H1 (cell line): ENCODE results near the gene VSTM2L. TPM values are rescaled to one million over a fixed set of nuclear protein-coding genes. Genes with fewer than 3 reads are reported as not detected.

Source experiments
- CTCF ChIA-PET: fragments of 300-600 bp; sonication (Branson Sonifier 250); formaldehyde crosslinking; loops from one replicate; lab custom pipeline; 2021; ENCODE audit not compliant: partially characterized antibody; lab: Charles Lee
- POLR2A ChIA-PET: fragments of 300-600 bp; sonication (Branson Sonifier 250); formaldehyde crosslinking; loops from one replicate; lab custom pipeline; 2021; ENCODE audit warnings: inconsistent platforms; ENCODE audit not compliant: partially characterized antibody; lab: Charles Lee
- DNase-seq, 2 experiments: peaks; one replicate each; pipeline versions ENCODE4 v3.0.0 to v3.0.0-alpha.2; 2010 to 2022; ENCODE audit warnings: low spot score in 2 of 2, low read depth in 1 of 2, mixed read lengths in 1 of 2
- FAIRE-seq: peaks from 2 replicates; lab custom pipeline; 2011; peaks lifted over from hg19 to GRCh38; lab: Jason Lieb, UNC
- H2AFZ ChIP-seq: 2 replicates; pipeline ENCODE4 v1.8.1; 2012; ENCODE audit warnings: low read length, inconsistent platforms
- H2AK5ac ChIP-seq: 2 replicates; pipeline ENCODE4 v1.6.1; 2013; ENCODE audit warnings: low read depth, low read length
- H2BK120ac ChIP-seq: replicated peaks from 2 replicates; pipeline ENCODE3; 2013; ENCODE audit warnings: low read depth, low read length, inconsistent platforms
- H2BK12ac ChIP-seq: 2 replicates; pipeline ENCODE4 v1.6.1; 2013; ENCODE audit warnings: low read depth, low read length
- H2BK15ac ChIP-seq: 2 replicates; pipeline ENCODE4 v1.6.1; 2013; ENCODE audit warnings: low read length
- H2BK20ac ChIP-seq: 2 replicates; pipeline ENCODE4 v1.6.1; 2013; ENCODE audit warnings: low read length
- H2BK5ac ChIP-seq: 2 replicates; pipeline ENCODE4 v1.6.1; 2013; ENCODE audit warnings: low read depth, low read length
- H3K14ac ChIP-seq: 2 replicates; pipeline ENCODE4 v1.6.1; 2013; ENCODE audit warnings: inconsistent platforms; ENCODE audit not compliant: insufficient read length
- H3K18ac ChIP-seq: 2 replicates; pipeline ENCODE4 v1.6.1; 2013; ENCODE audit warnings: low read length; ENCODE audit errors: extremely low read depth
- H3K23ac ChIP-seq: 2 replicates; pipeline ENCODE4 v1.6.1; 2013; ENCODE audit warnings: inconsistent platforms; ENCODE audit not compliant: insufficient read length
- H3K23me2 ChIP-seq: 2 replicates; pipeline ENCODE4 v1.6.1; 2013; ENCODE audit warnings: low read depth, low read length
- H3K27ac ChIP-seq: 2 replicates; pipeline ENCODE4 v1.6.1; 2011; ENCODE audit warnings: low read depth, low read length, inconsistent platforms
- H3K27me3 ChIP-seq, 4 experiments: replicated peaks in 1 of 4; 1 replicate in 1 of 4; 2 replicates in 3 of 4; pipeline versions ENCODE4 v1.6.1 to v1.8.1; 2011 to 2013; ENCODE audit warnings: low read length in 3 of 4, mild to moderate bottlenecking in 3 of 4, inconsistent platforms in 2 of 4, mixed read lengths in 2 of 4, moderate library complexity in 1 of 4; ENCODE audit not compliant: control insufficient read depth in 3 of 4, insufficient read depth in 3 of 4; ENCODE audit errors: extremely low read depth in 1 of 4
- H3K36me3 ChIP-seq, 4 experiments: 2 replicates each; pipeline versions ENCODE4 v1.6.1 to v1.8.1; 2011 to 2013; ENCODE audit warnings: mild to moderate bottlenecking in 4 of 4, low read length in 3 of 4, moderate library complexity in 2 of 4, control low read depth in 1 of 4, inconsistent platforms in 1 of 4; ENCODE audit not compliant: insufficient read depth in 4 of 4, control insufficient read depth in 2 of 4
- H3K4ac ChIP-seq: replicated peaks from 2 replicates; pipeline ENCODE3; 2013; ENCODE audit warnings: low read length, low read depth, mixed read lengths, inconsistent platforms; ENCODE audit not compliant: insufficient read length
- H3K4me1 ChIP-seq, 4 experiments: replicated peaks in 1 of 4; 1 replicate in 1 of 4; 2 replicates in 3 of 4; pipeline versions ENCODE4 v1.6.1 to v1.8.1; 2011 to 2013; ENCODE audit warnings: low read length in 3 of 4, inconsistent platforms in 2 of 4, mixed read lengths in 1 of 4; ENCODE audit not compliant: insufficient read depth in 4 of 4, control insufficient read depth in 3 of 4
- H3K4me2 ChIP-seq, 2 experiments: 2 replicates each; pipeline versions ENCODE4 v1.6.1 to v1.8.1; 2011 to 2013; ENCODE audit warnings: low read depth in 2 of 2, low read length in 2 of 2, control low read depth in 1 of 2, inconsistent platforms in 1 of 2, mild to moderate bottlenecking in 1 of 2; ENCODE audit not compliant: insufficient read depth in 1 of 2
- H3K4me3 ChIP-seq, 4 experiments: fragments of 200-600, 300-600 bp in 1 of 4; sonication (generic), shearing (Covaris generic), sonication (Bioruptor Twin) in 1 of 4; 2 replicates each; pipeline versions ENCODE4 v1.5.1 to v1.8.1; 2011 to 2016; ENCODE audit warnings: low read length in 4 of 4, low read depth in 3 of 4, control low read depth in 2 of 4, inconsistent platforms in 2 of 4, mild to moderate bottlenecking in 2 of 4, mixed read lengths in 1 of 4, moderate library complexity in 1 of 4; ENCODE audit not compliant: insufficient read depth in 2 of 4; ENCODE audit errors: extremely low read depth in 1 of 4
- H3K56ac ChIP-seq: replicated peaks from 2 replicates; pipeline ENCODE3; 2013; ENCODE audit warnings: low read depth, mild to moderate bottlenecking, mixed read lengths, low read length, inconsistent platforms; ENCODE audit not compliant: insufficient read length
- H3K79me1 ChIP-seq: 2 replicates; pipeline ENCODE4 v1.6.1; 2013; ENCODE audit warnings: low read depth, low read length, control low read depth
- H3K79me2 ChIP-seq, 2 experiments: 2 replicates each; pipeline versions ENCODE4 v1.6.1 to v1.8.1; 2012 to 2013; ENCODE audit warnings: low read length in 2 of 2, mild to moderate bottlenecking in 2 of 2, inconsistent platforms in 1 of 2; ENCODE audit not compliant: insufficient read depth in 2 of 2, control insufficient read depth in 1 of 2
- H3K9ac ChIP-seq, 4 experiments: replicated peaks in 1 of 4; 1 replicate in 1 of 4; 2 replicates in 3 of 4; pipeline versions ENCODE4 v1.6.1 to v1.8.1; 2011 to 2013; ENCODE audit warnings: low read depth in 3 of 4, low read length in 3 of 4, control low read depth in 2 of 4, mild to moderate bottlenecking in 2 of 4, moderate library complexity in 2 of 4, inconsistent platforms in 1 of 4; ENCODE audit errors: extremely low read depth in 1 of 4
- H3K9me3 ChIP-seq, 2 experiments: 2 replicates each; pipeline versions ENCODE4 v1.6.1 to v1.8.1; 2012 to 2013; ENCODE audit warnings: mild to moderate bottlenecking in 2 of 2, moderate library complexity in 2 of 2, control low read depth in 1 of 2, inconsistent platforms in 1 of 2, low read depth in 1 of 2, low read length in 1 of 2, mixed read lengths in 1 of 2; ENCODE audit not compliant: insufficient read depth in 2 of 2
- H4K20me1 ChIP-seq, 2 experiments: replicated peaks in 1 of 2; 2 replicates each; pipeline versions ENCODE3 to v1.8.1; 2011 to 2013; ENCODE audit warnings: inconsistent platforms in 2 of 2, low read length in 2 of 2, mild to moderate bottlenecking in 1 of 2; ENCODE audit not compliant: insufficient read depth in 2 of 2, control insufficient read depth in 1 of 2
- H4K5ac ChIP-seq: 2 replicates; pipeline ENCODE4 v1.6.1; 2013; ENCODE audit warnings: low read length, low read depth, mixed read lengths, inconsistent platforms; ENCODE audit not compliant: insufficient read length
- H4K8ac ChIP-seq: 2 replicates; pipeline ENCODE4 v1.8.0; 2013; ENCODE audit warnings: mild to moderate bottlenecking, moderate library complexity, low read length, inconsistent platforms; ENCODE audit not compliant: insufficient read depth; ENCODE audit errors: extremely low read depth
- H4K91ac ChIP-seq: replicated peaks from 2 replicates; pipeline ENCODE3; 2013; ENCODE audit warnings: low read length, mixed read lengths, inconsistent platforms; ENCODE audit not compliant: insufficient read length
- KDM1A ChIP-seq: fragments of 200-600, 300-600 bp; sonication (generic); IDR thresholded peaks from 2 replicates; pipeline ENCODE4 v1.7.1; 2016; ENCODE audit warnings: mild to moderate bottlenecking, low read length, borderline replicate concordance
- RXRA ChIP-seq: IDR thresholded peaks from 2 replicates; pipeline ENCODE4 v1.6.1; 2011; ENCODE audit warnings: low read depth, mild to moderate bottlenecking, low read length, moderate library complexity; ENCODE audit not compliant: insufficient read depth
- WGBS, 2 experiments: shearing (Covaris generic) in 1 of 2; methylation state at CpG; one replicate each; pipeline versions ENCODE4 v1.1.6 to v1.1.7; 2013 to 2015; ENCODE audit warnings: low lambda C conversion rate in 2 of 2, mixed read lengths in 2 of 2, inconsistent platforms in 1 of 2, low coverage in 1 of 2, missing lambda C conversion rate in 1 of 2; ENCODE audit not compliant: insufficient replicate concordance in 2 of 2, insufficient coverage in 1 of 2, insufficient read length in 1 of 2; ENCODE audit errors: extremely low coverage in 1 of 2, missing lambda C conversion rate in 1 of 2; 5-methylcytosine and 5-hydroxymethylcytosine counted together
- polyA plus RNA-seq, 7 experiments: library from polyadenylated mRNA; depleted of rRNA in 3 of 7; stranded (reverse) in 5 of 7; unstranded in 2 of 7; fragments of >200 nt in 5 of 7; fragments of 200-250 nt in 2 of 7; gene quantifications; 1 replicate in 5 of 7; 2 replicates in 1 of 7; 4 replicates in 1 of 7; pipeline versions ENCODE4 v1.2.1 to v1.2.3, GENCODE V29; 2011 to 2013; ENCODE audit warnings: missing spikeins in 2 of 7, mixed read lengths in 2 of 7
- total RNA-seq: library from RNA; stranded (reverse); fragmentation: NEBNext Ultra II Directional; extraction: Animal tissue kit (Norgen Biotek cat#: 25700); gene quantifications from 2 replicates; pipeline ENCODE4 v1.2.1, GENCODE V29; 2021
- TF ChIP-seq, protein P1 (sequence below), 3 experiments: IDR thresholded peaks; 1 replicate in 2 of 3; 2 replicates in 1 of 3; pipeline versions ENCODE4 v1.5.1 to v1.6.1; 2011; ENCODE audit warnings: low read length in 3 of 3, mild to moderate bottlenecking in 3 of 3, inconsistent platforms in 2 of 3, low read depth in 1 of 3, moderate library complexity in 1 of 3; ENCODE audit not compliant: insufficient read depth in 1 of 3; ENCODE audit errors: control extremely low read depth in 1 of 3

Gene VSTM2L
- total and polyA plus RNA-seq, 2 of the 8 experiments (the other 6 are each of a cell fraction or from before 2014, with no cell fraction given) = 1.3 to 3.2 TPM

GRCh38 chr20:37899105-37900045 lies 3.6 kb upstream of the VSTM2L start:
- H3K27ac ChIP-seq = no peak overlapping the region
- no peak overlapping the region for H4K5ac ChIP-seq
- H3K56ac ChIP-seq = no peak overlapping the region
- no peak overlapping the region for H3K9ac ChIP-seq
- H3K9me3 ChIP-seq = no peaks in the 10 kb centered on the region
- no peak overlapping the region for H2BK15ac ChIP-seq
- H3K27me3 ChIP-seq = no peaks in the 10 kb centered on the region; a peak in 2 of 7 replicates
- ChIA-PET POLR2A (interaction anchor here (0.6 kb wide), 1 partner anchor 79 kb away, joined by 3 read pairs; no protein-coding TSS in a partner anchor), CTCF (interaction anchor here (0.7 to 2.0 kb wide), 10 partner anchors 15 to 335 kb away, joined by 3 to 10 read pairs (median 6); no protein-coding TSS in a partner anchor)
- no peak overlapping the region for H2BK20ac ChIP-seq
- H2BK12ac ChIP-seq = no peak overlapping the region
- no peak overlapping the region for H3K23ac ChIP-seq
- no peak overlapping the region for H2BK5ac ChIP-seq
- no peak overlapping the region for H4K8ac ChIP-seq
- H3K36me3 ChIP-seq = no peaks in the 10 kb centered on the region
- H3K23me2 ChIP-seq = peaks cover 4% of the 10 kb centered on the region; the same call in 1 of the 2 replicates
- H4K20me1 ChIP-seq = peaks cover 2 to 3% of the 10 kb centered on the region in 2 experiments
- H2AK5ac ChIP-seq = no peak overlapping the region
- H3K14ac ChIP-seq = no peak overlapping the region
- WGBS, 2 experiments = 74% methylated on average over 8 of the region's 8 CpGs; no CpG with 5 or more reads in 1 of the 2 experiments
- no peak for FAIRE-seq
- H2AFZ ChIP-seq = no peak overlapping the region
- no peak for TF ChIP-seq KDM1A
- TF ChIP-seq RXRA = no peak
- TF ChIP-seq, protein P1, sequence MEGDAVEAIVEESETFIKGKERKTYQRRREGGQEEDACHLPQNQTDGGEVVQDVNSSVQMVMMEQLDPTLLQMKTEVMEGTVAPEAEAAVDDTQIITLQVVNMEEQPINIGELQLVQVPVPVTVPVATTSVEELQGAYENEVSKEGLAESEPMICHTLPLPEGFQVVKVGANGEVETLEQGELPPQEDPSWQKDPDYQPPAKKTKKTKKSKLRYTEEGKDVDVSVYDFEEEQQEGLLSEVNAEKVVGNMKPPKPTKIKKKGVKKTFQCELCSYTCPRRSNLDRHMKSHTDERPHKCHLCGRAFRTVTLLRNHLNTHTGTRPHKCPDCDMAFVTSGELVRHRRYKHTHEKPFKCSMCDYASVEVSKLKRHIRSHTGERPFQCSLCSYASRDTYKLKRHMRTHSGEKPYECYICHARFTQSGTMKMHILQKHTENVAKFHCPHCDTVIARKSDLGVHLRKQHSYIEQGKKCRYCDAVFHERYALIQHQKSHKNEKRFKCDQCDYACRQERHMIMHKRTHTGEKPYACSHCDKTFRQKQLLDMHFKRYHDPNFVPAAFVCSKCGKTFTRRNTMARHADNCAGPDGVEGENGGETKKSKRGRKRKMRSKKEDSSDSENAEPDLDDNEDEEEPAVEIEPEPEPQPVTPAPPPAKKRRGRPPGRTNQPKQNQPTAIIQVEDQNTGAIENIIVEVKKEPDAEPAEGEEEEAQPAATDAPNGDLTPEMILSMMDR (IDR thresholded peaks at IDR 0.05; ENCODE audit: control extremely low read depth in 1 of 3, insufficient read depth in 1 of 3, low read depth in 1 of 3, low read length in 3 of 3) = peak in 1 of 3 experiments; percentile 13; a peak in 1 of 4 replicates
- no peak overlapping the region for H4K91ac ChIP-seq
- DNase-seq = no peak
- no peaks in the 10 kb centered on the region for H3K79me2 ChIP-seq
- no peak overlapping the region for H3K4me3 ChIP-seq
- no peak overlapping the region for H3K4ac ChIP-seq
- H3K4me2 ChIP-seq = no peak overlapping the region
- H3K79me1 ChIP-seq = no peaks in the 10 kb centered on the region
- no peak overlapping the region for H2BK120ac ChIP-seq
- peaks cover 0 to 5% (median under 1%) of the 10 kb centered on the region in 4 experiments; a peak in 3 of 7 replicates for H3K4me1 ChIP-seq
- H3K18ac ChIP-seq = no peak overlapping the region
